Tongue (tissue), 2 donors: ENCODE results near the gene GPC5. TPM values are rescaled to one million over a fixed set of nuclear protein-coding genes. Genes with fewer than 3 reads are reported as not detected.

ENCODE experiments used
- DNase-seq: peaks from one replicate; pipeline ENCODE4 v3.0.0-alpha.2; 2015
- total RNA-seq: library from RNA; depleted of rRNA; stranded (reverse); fragments of >200 nt; gene quantifications from one replicate; pipeline ENCODE4 v1.2.3, GENCODE V29; 2014

The GPC5 gene
- total RNA-seq, 1 donor from 2014 or later: 5.4 TPM

DNA sequence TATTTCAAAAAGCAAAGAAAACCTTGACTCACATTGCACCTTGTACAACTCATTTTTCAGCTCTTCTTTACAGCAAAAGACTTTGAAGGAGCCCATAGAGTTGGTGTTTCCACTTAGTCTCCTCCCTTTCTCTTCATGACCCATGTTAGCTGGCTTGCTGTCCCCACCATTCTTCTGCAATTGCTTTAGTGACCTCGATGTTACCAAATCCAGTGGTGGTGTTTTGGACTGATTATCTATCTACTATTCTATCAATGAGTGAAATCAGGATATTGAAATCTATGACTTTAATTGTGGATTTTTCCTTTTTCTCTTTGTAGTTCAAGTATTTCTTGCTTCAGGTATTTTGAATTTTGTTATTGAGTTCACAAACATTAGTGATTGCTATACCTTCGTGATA lies 197.3 kb downstream of the GPC5 start:
- no peak for DNase-seq

DNA sequence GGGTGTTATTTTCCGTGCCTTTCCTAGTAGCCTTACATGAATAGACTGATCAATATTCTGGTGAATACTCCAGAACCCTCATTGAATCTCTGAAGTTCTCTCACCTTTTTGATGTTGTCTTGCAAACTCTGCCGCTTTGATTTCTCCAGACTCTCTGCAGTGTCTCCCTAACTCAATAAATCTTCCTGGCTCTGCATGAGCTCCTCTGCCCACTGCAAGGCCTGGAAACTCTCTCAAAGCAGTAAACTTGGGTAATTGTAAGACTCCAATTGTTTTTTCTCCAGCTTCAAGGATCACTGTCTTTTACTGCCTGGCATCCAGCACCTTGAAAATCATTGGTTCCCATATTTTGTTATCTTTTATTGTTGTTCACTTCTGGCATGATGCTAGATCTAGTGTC lies 198.4 kb downstream of the GPC5 start:
- DNase-seq: no peak

- no peak for DNase-seq
Observed at GRCh38 chr13:91598655-91599054, 200.2 kb downstream of the GPC5 start.

GRCh38 chr13:91601273-91601672 lies 202.9 kb downstream of the GPC5 start:
- DNase-seq: no peak

DNA sequence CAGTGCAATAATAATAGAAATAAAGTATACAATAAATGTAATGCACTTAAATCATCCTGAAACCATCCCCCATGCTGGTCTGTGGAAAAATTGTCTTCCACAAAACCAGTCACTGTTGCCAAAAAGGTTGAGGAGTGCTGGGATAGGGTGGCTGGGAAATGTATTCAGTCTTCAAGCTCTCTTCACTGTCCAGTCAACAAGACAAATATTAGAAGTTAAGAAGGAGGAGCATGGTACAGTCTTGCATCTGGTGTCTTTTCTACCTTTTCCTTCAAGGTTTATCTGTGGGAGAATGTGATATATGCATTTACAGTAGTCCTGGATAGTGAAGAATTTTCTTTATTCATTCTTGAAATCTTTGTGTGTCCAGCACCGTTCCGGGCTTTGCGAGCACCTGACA lies 203.4 kb downstream of the GPC5 start:
- DNase-seq: no peak

- peak; percentile 57 for DNase-seq
Observed at GRCh38 chr13:91609353-91609752, 210.9 kb downstream of the GPC5 start.

DNA sequence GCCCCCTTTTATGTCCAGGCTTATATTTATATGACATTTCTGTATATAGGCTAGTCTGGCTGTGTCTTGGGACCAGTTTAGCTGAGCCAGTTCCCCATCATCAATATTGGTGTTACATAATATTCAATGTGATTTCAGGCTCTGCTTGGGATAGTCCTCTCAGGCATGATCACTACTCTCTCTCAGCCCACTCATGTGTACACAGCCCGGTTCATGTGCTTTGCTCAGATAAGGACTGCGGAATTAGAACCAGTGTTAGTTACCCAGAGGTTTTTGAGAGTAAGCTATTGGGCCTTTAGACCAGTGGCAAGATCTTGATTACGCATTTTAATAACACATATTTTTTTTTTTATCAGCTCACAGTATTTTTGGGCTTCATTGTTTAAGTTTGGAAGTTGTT lies 219.9 kb downstream of the GPC5 start:
- no peak for DNase-seq

GRCh38 chr13:91620670-91621141 lies 222.3 kb downstream of the GPC5 start:
- DNase-seq: no peak

DNA sequence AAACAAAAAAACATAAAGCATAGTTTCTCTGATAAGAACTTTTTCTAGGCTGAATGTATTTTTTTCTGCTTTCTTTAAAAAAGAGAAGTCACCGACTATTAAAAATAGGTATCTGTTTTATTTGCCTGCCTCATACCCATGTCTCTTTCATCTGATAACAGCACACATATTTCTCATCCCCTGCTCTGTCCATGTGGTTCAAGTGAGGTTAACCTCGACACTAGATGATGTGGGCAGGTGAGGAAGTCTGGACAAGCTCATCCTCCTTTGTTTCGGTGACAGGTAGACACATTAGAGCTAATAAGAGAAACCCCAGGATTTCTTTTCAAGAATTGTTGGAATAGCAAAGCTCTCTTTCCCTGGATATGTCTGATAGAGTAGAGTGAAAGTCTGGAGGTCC lies 222.7 kb downstream of the GPC5 start:
- no peak for DNase-seq

- no peak for DNase-seq
Observed at GRCh38 chr13:91621963-91622362, 223.5 kb downstream of the GPC5 start.

- DNase-seq: no peak
Observed at GRCh38 chr13:91622778-91623550, 224.5 kb downstream of the GPC5 start.

GRCh38 chr13:91627952-91628739 lies 229.7 kb downstream of the GPC5 start:
- DNase-seq: no peak

GRCh38 chr13:91630946-91631345 lies 232.5 kb downstream of the GPC5 start:
- DNase-seq: no peak

DNA sequence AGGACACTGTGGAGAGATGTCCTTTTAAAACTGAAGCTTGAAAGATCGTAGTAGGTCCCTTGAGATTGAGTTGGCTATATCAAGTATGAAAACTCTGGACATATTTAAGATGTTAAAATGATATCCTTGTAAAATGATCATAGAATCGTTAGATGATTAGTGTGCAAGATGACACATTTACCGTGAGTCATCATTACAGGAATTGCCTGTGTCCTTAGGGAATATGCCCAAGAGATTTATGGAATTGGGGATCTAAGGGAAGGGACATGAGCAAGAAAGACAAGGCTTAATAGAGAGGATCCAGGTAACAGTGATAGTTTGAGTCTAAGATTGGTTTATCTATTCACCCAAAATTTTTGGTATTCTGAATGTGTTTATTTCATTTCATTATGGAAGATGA lies 233.7 kb downstream of the GPC5 start:
- DNase-seq: no peak

- DNase-seq: no peak
Observed at GRCh38 chr13:91639330-91639729, 240.9 kb downstream of the GPC5 start.

DNA sequence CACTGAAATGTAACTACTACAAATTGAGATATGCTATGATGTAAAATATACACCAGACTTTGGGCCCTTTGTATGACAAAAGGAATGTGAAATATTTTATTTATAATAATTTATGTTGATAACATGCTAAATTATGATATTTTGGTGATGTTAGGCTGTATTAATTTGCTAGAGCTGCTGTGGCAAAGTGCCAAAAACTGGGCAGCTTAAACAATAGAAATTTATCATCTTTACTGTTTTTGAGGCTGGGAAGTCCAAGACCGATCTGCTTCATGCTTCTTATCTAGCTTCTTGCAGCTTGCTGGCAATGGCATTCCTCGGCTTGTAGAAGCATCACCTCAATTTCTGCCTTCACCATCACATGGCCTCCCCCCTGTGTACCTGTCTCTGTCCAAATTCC lies 245.0 kb downstream of the GPC5 start:
- no peak for DNase-seq

DNA sequence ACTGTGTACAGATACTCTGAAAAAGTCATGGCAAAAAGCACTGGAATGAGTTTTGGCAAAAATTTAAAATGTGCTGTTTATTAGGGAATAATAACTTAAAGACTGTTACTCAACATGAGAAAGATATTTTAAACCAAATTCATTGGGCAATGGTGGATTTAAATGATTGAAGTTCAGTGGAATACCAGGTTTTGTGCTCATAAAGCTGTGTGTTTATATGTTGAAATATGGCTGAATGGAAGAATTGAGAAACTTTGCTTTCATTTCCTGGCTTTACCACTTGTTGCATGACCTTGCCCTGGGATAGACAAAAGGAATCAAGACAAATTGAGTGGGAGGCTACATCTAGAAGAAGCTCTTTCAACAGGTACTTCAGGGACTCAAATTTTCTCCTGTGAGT lies 246.4 kb downstream of the GPC5 start:
- no peak for DNase-seq

DNA sequence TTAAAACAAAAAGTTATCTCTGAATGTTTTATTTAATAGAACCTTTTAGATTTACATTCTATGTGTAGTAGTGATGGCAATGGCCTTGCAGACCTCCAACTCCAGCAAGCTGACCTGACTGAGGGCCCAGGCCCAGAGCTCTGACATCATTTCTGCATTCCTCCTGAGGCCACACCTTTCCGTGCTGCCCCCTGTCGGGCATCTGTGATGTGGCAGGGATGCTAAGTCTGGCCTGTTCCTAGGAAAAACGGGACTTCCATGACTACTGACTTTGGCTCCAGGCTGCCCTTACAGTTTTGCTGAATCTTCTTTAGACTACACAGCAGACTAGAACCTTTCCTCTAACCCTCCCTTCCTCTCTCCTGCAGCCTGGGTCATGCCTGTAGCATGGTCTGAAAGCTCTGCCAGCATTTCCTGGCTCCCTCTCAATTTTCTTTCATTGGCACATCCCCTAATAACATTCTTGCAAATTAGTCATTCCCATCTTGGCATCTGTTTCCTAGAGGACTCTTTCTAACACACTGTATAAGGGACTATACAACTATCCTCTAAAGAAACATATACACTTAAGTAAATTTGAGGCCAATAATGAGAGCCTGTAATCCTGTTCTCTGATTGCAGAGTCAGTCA lies 249.1 kb downstream of the GPC5 start:
- peak; percentile 48 for DNase-seq

DNA sequence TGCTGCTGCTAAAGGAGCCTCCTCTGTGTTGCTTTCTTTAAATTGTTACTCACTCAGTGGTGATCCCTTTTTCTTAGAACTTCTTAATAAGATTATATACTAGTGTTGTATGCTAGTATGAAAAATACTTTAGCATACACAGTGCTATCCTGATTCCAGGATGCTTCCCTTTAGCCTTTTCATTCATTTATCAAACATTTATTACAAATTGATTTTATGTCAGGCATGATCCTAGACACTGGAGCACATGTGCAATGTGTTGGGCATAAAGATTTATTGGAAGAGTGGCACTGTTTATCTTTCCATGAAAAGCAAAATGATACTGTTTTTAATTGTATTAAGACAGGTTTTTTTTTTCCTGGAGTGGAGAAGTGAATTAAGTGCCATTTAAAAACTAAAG lies 249.6 kb downstream of the GPC5 start:
- no peak for DNase-seq

DNA sequence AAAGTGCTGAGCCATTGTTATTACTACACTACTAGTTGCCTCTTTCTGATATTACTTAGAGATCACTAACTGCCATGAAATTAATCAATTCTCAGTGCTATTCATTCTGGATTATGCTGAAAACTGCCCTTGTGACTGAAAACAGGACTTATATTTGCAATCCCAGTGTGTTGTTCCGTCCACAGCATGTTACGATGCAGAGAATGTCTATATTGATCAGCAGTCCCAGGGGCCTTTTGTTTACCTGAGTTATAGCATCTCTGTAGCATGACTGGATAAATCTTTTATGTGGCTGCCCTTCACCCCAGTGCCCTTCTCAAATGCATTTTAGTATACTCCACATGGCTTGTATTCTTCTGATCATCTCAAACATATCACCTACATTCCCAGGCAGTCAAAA lies 251.0 kb downstream of the GPC5 start:
- DNase-seq: no peak

DNA sequence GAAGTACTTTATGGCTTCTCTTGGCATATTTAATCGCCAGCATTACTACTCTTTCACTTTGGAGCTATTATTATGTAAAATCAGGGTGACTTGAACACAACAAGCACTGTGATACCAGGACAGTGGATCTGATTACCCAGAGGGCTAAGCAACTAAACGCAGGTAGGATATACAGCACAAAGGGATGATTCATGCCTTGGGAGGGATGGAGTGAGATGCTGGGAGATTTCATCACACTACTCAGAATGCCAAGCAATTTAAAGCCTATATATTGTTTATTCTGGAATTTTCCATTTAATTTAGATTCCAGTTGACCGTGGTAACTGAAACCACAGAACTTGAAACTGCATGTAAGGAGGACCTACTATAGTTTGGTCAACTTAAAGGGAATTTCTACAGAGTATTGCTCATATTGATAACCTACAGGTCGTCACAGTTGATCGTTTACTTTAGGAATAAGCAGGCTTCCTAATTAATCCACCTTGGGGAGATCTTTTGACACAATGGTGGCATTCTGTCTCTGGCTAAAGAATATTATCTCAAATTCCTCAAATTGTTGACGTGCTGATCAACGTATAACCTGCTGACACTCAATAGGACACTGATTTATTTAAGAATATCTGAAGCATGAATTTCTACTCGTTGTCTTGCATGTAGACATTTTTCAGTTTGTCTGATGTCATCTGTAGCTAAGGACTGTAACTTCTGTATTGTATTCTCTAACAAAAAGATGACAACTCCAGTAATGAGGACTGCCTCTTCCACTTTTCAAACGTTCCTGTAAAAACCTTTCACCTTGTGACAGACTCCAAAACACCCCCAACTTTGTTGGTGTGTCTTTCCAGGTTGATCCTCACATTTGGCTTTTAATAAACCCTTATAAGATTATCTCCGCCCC lies 254.2 kb downstream of the GPC5 start:
- no peak for DNase-seq

DNA sequence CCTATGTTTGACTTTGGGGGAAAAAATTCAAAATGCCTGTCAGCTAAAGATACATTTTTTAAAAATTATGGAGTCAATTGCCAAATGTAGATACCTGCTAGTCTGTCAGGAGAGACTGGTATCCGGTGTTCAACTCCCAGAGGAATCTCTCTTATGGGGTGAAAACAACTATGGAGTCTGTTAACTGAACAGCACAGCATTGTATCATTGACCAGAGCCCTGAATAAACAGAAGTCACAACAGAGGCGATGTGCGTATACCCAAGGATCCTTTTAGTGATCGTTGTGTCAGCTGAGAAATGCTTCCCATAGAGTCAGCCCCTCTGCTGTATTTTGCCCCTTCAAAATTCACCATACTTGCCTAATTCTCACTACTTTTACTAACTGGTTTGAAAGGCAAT lies 257.3 kb downstream of the GPC5 start:
- DNase-seq: no peak
